GM21619 (cell line): ENCODE data around the gene ANO5.

Experiments used
- ATAC-seq: cut with Tn5 transposase; IDR thresholded peaks from one replicate; pipeline ENCODE4 v1.9.1; 2021; ENCODE audit not compliant: unreplicated experiment

The ANO5 gene

GRCh38 chr11:22317656-22318055 is 124.8 kb downstream of the ANO5 start:
- no peak for ATAC-seq

- ATAC-seq: no peak
Measured at GRCh38 chr11:22331771-22332170, 138.9 kb downstream of the ANO5 start.
